ENCODE data around the gene DKKL1.

Gene DKKL1

DNA sequence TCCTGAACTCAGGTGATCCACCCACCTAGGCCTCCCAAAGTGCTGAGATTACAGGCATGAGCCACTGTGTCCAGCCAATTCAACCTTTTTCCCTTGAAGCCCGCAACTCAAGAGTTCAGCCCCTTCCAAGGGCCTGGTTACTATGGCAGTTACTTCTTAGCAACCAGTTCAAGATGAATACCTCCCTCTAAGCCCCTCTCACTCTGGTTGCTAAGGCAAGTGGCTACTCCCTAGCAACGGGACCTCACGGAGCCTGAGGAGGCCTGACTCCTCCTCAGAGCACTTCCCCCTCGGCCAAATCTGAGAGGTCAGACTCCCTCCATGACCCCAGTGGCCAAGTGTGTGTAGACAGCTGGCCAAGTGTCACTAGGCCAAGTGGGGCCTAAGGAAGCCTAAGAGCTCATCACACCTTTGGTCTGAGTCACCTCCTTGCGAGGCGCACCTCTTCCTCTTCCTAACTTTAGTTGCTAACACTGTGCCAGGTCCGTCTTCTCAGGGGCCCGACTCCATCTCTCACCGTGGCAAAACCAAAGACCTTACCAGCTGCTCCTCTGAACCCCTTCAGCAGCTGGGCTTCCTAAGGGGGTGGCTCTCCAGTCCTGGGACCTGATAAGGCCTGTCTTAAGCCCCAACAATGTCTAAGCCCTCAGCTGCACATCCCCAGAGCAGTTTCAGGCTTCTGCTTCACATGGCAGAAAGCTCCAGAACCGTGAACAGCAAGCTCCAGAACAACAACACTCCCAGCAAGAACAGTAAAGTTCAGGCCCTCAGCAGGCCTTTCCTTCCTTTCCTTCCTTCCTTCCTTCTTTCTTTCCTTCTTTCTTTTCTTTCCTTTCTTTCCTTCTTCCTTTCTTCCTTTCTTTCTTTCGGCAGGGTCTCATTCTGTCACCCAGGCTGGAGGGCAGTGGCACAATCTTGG lies 18.9 kb upstream of the DKKL1 start:
- TF ChIP-seq, protein P1, sequence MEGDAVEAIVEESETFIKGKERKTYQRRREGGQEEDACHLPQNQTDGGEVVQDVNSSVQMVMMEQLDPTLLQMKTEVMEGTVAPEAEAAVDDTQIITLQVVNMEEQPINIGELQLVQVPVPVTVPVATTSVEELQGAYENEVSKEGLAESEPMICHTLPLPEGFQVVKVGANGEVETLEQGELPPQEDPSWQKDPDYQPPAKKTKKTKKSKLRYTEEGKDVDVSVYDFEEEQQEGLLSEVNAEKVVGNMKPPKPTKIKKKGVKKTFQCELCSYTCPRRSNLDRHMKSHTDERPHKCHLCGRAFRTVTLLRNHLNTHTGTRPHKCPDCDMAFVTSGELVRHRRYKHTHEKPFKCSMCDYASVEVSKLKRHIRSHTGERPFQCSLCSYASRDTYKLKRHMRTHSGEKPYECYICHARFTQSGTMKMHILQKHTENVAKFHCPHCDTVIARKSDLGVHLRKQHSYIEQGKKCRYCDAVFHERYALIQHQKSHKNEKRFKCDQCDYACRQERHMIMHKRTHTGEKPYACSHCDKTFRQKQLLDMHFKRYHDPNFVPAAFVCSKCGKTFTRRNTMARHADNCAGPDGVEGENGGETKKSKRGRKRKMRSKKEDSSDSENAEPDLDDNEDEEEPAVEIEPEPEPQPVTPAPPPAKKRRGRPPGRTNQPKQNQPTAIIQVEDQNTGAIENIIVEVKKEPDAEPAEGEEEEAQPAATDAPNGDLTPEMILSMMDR (IDR thresholded peaks at IDR 0.05; ENCODE audit: insufficient read depth, low read depth, low read length, missing control alignments) = no peak
- DNase-seq (ENCODE audit: low read depth) = no peak
- H3K4me3 ChIP-seq (ENCODE audit: low read depth, low read length) = no peak overlapping the region

DNA sequence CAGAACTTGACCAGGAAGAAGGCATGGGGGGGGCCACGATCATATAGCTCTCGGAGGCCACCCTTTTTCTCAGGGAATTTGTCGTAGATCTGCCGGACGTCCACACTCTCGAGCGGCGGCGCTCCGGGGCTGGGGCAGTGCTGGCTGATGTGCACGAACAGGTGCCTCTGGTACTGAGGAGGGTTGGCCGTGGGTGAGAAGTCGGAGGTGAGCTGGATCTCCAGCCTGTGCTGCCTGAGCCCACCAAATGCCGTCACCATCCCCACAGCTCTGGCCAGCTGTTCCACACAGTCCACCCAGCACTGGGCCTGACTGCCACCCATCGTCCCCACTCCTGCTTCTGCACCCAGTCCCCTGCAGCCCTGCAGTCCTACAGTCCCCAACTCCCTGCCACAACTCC lies 16.5 kb upstream of the DKKL1 start:
- TF ChIP-seq, protein P1 (IDR thresholded peaks at IDR 0.05; ENCODE audit: insufficient read depth, low read depth, low read length, missing control alignments) = no peak
- no peak for DNase-seq (ENCODE audit: low read depth)
- H3K4me3 ChIP-seq (ENCODE audit: low read depth, low read length) = no peak overlapping the region

DNA sequence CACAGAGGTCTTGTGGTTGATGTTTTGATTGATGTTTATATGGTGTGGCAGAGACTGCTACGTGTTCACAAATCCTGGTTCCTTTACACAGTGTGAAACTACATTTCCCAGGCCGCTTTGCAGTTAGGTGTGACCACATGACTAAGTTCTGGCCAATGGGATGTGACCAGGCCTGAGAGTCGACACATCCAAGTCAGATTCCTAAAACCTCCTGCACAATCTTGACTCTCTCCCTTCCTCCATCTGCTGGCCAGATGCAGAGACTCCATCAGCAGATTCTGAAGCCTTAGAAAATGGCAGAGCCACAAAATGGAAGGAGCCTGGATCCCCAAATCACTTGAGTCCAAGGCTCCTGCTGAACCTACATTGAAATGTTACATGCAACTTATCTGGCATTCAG lies 15.8 kb upstream of the DKKL1 start:
- DNase-seq (ENCODE audit: low read depth) = peak; percentile 61
- TF ChIP-seq, protein P1 (IDR thresholded peaks at IDR 0.05; ENCODE audit: insufficient read depth, low read depth, low read length, missing control alignments) = no peak
- H3K4me3 ChIP-seq (ENCODE audit: low read depth, low read length) = no peak overlapping the region

DNA sequence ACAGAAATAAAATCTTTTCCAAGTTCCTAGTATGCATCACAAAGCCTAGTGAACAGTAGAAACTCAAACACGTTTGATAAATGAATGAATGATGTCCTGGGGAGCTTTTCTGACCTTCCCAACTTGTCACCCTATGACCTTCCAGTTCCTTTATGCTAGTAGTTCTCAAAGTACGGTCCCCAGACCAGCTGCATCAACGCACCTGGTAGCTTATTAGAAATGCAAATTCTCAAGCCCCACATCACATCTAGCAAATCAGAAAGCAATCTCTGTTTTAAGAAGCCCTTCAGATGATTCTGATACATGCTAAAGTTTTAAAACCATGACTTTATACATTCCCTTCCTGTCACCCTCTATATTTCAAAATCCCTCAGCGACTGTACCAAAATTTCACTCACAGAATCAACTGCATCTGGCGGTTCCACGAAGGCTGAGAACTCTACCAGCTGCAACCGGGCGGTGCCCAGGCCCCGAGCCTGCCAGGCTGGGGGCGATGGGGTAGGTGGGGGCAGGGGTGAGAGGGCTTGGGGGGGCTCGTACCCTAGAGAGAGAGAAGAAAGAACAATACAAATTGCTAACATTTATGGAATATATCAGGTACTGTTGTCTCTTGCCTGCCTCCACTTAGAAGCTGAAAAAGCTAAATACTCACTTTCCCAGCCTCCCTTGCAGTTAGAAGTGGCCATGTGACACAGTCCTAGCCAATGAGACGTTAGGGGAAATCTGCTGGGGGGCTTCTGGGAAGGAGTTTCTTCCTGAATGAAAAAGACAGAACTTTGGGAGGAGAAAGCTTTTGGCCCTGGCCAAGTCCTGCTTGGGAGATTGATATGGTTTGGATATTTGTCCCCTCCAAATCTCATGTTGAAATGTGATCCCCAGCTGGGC lies 15.1 kb upstream of the DKKL1 start:
- TF ChIP-seq, protein P1 (IDR thresholded peaks at IDR 0.05; ENCODE audit: insufficient read depth, low read depth, low read length, missing control alignments) = no peak
- H3K4me3 ChIP-seq (ENCODE audit: low read depth, low read length) = no peak overlapping the region
- DNase-seq (ENCODE audit: low read depth) = no peak

DNA sequence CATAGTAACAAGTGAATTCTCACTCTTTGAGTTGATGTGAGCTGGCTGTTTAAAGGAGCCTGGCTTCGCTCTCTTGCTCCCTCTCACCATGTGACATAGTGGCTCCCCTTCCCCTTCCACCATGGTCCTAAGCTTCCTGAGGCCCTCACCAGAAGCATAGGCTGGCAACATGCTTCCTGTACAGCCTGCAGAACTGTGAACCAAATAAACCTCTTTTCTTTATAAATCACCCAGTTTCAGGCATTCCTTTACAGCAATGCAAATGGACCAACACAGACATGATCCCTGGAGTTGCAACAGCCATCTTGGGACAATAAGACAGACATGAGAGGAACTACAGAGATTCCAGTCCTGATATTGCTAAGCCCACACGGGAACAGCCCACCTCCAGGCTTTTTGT lies 14.1 kb upstream of the DKKL1 start:
- H3K4me3 ChIP-seq (ENCODE audit: low read depth, low read length) = no peak overlapping the region
- TF ChIP-seq, protein P1 (IDR thresholded peaks at IDR 0.05; ENCODE audit: insufficient read depth, low read depth, low read length, missing control alignments) = no peak
- DNase-seq (ENCODE audit: low read depth) = no peak

DNA sequence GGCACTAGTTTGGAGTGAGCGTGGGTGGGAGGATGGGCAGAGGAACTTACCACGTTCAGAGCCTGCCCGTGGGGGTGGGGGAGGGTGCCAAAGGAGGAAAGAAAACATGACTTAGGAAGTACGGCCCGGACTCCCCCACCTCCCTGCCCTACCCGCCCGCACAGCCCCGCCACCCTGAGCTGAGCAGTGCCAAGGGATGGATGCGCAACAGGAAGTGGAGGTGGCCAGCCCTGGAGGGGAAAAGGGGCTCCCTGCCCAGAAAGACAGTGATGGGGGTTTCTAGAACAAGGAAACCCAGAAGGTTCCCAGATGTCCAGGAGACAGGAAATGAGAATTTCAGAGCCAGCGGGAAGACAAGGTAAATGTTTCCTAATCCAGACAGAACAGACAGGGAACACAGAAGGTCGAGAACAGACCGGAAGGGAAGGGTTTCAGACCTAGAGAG lies 7.7 kb upstream of the DKKL1 start:
- TF ChIP-seq, protein P1 (IDR thresholded peaks at IDR 0.05; ENCODE audit: insufficient read depth, low read depth, low read length, missing control alignments) = no peak
- no peak for DNase-seq (ENCODE audit: low read depth)
- no peak overlapping the region for H3K4me3 ChIP-seq (ENCODE audit: low read depth, low read length)

All from GM12865 (cell line).